Stimulated activated CD8-positive, alpha-beta memory T cell treated with anti-CD3 and anti-CD28 coated beads, Interleukin-15, amount 100 ng/mL, for 24 hours (primary cell): Measurements from ENCODE around the gene ERICH2.

Source experiments
- DNase-seq: peaks from one replicate; pipeline ENCODE4 v3.0.0-alpha.2; 2020; ENCODE audit warnings: low read depth

ERICH2 gene

DNA sequence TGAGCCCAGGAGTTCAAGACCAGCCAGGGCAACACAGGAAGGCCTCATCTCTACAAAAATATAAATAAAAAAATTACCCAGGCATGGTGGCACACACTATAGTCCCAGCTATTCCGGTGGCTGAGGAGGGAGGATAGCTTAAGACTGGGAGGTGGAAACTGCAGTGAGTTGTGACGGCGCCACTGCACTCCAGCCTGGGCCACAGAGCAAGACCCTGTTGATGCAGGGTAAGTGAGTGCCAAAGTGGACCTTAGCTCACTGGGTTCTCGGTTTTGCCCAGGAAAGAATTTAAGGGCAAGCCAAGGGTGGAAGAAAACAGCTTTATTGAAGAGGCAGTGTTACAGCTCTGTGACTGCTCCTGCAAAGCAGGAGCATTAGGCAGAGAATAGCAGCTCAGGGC lies 6.9 kb upstream of the ERICH2 start:
- no peak for DNase-seq

DNA sequence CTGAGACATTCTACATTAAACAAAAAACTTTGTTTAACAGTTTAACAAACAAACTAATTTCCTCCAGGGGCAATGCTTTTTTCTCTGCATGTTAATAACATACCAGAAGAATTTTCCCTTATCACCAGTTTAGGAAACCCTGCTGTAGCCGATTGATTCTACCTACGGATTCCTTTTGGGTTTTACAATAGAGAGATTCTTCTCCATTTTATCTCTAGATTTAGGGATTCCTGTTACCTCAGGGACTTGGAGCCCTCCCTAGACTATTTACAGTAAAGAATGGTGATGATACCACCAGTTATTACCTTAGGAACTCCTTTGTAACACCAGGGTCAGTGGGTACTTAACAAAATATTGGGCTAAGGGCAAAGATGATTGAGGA lies 5.3 kb upstream of the ERICH2 start:
- no peak for DNase-seq

DNA sequence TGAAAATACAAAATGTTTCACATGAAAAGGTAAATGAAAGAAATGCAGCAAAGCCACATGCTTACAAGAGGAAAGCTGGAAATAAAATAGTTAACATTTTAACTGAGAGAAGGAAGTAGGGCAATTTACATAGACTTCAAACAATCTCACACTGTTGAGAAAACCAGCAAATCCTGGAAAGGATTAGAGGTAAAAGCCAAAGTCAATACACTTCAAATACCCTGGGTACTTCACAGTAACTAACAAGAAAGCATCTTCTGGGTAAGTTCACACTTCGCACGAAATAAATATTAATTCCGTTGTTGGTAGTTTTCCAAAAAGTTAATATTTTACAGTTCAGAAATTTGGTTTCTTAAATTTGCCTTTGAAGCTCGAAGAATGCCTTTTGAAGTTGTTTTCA lies 3.5 kb upstream of the ERICH2 start:
- no peak for DNase-seq

DNA sequence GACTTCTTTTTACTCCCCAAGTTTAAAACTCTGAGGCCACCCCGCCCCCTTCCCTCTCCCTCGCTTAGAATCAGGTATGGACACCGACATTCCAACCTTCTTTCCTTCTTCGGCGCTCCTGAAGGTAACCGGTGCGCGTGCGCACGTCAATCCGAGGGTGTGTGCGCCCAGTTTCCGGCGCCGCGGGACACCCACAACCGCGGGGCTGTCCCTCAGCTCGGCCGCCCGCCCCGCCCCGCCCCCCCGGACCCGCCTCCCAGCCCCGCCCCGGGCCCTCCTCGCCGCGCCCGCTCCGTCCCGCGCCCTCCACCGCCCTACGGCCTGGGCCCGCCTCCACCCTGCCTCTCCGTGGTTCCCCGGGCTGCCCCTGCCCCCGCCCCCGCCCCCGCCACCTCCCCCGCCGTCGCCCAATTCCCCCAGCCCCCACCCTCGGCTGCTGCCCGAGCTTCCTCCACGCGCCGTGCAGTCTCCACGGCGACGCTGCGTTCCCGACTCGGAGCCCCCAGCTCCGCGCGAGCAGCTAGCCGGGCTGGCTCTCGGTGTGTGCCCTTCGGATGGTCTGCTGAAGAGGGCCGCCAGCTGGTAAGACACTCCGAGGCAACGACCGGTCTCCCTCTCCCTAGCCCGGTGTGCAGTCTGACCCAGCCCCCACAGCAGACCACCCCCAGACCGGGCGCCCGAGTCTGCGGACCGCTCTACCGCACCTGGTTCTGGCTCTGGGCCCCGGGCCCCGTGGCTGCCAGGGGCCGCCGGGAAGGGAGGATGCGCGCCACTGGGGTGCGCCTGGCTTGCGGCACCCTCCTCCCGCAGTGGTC lies 635 bp downstream of the ERICH2 start:
- DNase-seq = peak; percentile 35

DNA sequence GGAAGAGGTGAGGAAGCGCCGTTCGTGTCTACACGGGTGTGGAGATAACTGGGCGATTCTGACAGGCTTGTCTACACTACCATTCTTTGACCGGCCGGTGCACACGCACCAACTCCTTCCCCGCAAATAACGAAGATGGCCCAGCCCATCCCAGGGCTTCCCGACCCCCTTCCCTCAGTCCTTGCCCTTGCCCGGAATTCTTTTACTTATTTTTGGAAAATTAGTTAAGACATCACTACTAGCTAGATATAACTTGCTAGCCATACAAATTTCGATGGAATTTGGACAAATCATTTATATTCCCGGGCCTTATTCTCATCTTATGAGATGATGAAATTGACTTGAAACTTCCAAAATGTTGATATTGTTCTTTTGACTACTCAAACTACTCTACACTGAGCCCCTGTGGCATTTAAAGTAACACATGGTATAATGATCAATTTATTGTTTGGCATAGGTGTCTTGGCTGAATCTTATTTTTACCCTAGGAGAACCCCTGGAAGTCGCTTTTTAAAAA lies 1.3 kb downstream of the ERICH2 start:
- DNase-seq = no peak

DNA sequence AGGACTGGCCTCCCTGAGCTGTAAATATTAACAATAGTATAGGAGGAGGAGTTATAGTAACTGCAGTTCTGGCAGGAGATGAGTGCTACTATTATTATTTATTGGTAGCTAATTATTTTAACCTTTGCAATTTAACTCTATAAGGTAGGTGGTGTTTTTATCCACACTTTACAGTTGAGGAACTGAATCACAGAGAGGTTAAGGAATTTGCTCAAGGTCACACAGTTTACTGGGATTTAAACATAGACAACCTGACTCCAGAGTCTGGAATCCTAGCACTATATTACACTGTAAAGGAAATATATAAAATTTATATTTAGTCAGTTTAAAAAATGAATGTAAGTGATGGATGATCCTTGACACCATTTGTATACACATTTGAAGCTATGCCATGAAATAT lies 2.1 kb downstream of the ERICH2 start:
- DNase-seq = no peak

DNA sequence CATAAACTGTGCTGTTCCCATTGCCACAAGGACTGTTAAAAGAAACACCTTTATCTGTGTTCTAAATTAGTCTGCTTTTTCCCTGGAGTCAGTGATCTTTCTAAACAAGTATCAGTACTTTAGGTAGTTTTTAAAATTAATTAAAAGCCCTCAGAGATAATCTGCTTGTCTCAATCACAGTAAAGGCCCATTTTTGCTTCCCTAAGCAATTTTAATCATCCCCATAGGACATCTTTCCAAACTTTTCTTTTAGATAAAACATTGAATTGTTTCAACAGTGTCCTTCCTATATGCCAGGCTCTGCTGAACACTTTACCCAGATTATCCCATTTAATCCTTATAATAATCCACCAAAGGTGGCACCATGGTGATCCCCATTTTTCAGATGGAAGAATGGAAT lies 3.9 kb downstream of the ERICH2 start:
- DNase-seq = no peak

DNA sequence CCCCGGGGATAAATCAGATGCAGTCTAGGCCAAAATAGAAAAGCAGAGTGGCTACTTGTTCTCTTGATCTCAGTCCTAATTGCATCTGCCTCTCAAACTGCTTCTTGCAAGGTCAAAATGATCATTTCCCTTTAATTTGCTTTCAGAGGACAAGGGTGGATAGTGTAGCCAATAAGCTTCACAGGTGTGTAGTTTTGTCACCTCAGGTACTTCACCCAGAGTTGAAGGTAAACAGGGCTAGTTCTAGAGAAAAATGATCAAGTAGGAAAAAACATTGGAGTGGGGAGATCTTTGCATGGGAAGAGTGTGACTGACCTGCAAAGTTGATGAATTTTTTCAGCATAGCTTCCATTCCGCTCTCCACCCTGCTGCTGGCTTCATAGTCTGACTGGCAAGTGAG lies 8.7 kb downstream of the ERICH2 start:
- DNase-seq = no peak

DNA sequence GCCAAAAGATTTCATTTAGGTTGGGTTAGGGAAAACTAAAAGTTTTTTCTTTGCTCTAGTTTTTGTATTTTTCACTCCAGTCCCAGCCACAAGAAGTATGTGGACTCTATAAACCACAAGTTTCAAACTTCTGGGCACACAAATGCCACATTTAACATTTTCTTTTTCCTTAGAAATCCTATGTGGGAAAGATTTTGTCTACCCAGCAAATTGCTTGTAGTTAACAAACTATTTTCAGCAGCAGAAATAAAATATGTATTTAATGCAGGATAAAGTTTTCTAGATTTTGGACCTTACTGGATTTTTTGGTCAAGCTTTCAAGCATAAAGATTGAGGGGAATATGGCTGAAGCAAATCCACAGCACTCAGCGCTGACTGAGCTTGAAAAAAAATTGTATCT lies 9.1 kb downstream of the ERICH2 start:
- no peak for DNase-seq

DNA sequence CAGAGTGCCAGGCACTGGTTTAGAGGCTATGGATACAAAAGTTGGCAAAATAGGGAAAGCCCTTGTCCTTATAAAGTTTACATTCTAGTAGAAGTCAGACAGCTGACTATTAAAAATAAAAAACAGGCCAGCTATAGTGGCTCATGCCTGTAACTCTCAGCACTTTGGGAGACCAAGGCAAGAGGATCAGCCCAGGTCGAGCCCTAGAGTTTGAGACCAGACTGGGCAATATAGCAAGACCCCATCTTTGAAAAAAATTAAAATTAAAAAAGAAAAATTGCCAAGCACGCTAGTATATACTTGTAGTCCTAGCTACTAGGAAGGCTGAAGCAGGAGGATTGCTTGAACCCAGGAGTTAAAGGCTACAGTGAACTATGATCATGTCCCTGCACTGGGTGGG lies 12.5 kb downstream of the ERICH2 start:
- no peak for DNase-seq

DNA sequence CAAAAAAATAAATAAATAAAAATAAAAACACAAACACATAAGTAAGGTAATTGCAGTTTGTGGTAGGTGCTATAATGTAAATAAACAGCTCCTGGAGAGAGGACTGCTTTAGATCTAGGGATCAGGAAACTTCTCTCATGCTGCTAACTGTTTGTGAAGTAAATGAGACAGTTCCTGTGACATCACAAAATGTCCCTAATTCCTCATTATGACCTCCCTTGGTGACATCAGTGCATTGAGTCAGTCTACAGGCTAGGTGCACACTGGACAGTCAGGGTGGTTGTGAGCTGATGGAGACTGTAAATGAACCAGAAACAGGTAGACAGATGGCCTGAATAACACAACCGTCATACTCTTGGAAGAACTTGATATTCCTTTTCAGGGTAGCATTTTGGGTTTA lies 13.4 kb downstream of the ERICH2 start:
- DNase-seq = no peak

DNA sequence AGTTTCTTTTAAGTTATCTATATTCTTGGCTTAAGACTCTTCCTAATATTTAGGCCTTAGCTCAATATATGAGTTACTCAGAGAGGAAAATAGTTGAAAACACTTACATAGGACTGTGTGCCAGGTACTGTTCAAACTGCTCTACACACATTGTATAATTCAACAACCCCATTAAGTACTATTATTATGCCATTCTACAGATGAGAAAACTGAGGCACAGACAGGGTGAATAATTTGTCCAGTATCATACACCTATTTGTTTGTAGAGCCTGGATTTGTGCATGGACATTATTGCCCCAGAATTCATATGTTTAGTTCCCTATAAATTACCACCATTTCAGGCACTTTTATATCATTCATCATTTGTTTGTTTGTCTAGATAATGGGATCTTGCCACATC lies 28.8 kb downstream of the ERICH2 start:
- DNase-seq = no peak

DNA sequence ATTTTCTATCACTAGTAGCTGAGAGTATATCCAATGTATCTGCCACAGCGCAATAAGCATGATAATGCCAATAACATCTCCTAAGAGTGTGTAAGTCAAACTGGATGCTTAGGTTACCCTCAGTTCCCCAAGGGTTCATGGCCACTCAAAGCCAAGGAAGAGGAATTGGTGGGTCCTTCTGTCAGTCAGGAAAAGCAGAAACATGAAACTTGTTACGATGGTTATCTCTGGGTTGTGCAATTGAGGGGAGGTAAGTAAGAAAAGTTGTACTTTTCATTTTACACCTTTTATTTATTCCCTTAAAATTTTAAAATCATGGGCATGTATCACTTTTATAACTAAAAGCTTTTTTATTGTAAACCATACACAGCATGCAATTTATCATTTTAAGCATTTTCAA lies 36.4 kb downstream of the ERICH2 start:
- no peak for DNase-seq

DNA sequence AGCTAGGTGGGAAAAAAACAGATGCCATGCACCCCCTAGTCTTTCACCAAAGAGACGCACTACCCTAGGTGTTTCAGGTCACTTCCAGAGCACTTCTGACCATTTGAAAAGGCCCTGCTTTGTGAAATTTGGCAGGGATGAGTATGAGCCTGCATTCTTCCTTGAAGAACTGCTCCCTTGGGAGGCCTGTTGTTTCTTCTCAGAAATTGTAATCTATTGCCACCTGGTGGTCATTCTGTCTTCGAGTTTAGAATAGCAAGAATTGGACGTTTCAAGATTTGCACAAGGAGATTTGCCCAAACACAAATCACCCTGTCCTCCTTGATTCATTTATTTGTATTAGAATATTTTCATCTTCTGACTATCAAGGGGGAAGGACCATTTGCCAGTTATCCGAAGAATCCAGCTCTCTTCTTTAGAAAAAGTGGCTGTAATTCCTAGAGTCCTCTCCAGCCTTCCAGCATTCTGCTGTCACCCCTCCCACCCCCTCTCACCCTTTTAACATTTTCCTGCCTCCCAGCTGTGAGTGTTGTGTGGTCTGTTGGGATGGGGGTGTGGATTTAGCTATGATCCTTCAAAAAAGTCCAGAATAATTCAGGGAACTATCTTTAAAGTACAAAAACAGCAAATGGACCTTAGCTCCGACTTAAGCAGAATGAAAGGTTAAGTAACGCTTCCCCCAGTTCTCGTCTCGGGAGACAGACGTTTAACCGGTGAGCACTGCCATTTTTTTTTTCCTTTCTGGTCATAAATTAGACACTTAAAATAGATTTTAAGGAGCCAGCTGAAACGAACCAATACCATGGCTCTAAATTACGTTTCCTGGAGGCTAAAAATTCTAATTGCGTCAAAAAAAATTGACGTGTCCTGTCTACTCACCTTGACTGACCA lies 42.8 kb downstream of the ERICH2 start:
- DNase-seq = no peak

DNA sequence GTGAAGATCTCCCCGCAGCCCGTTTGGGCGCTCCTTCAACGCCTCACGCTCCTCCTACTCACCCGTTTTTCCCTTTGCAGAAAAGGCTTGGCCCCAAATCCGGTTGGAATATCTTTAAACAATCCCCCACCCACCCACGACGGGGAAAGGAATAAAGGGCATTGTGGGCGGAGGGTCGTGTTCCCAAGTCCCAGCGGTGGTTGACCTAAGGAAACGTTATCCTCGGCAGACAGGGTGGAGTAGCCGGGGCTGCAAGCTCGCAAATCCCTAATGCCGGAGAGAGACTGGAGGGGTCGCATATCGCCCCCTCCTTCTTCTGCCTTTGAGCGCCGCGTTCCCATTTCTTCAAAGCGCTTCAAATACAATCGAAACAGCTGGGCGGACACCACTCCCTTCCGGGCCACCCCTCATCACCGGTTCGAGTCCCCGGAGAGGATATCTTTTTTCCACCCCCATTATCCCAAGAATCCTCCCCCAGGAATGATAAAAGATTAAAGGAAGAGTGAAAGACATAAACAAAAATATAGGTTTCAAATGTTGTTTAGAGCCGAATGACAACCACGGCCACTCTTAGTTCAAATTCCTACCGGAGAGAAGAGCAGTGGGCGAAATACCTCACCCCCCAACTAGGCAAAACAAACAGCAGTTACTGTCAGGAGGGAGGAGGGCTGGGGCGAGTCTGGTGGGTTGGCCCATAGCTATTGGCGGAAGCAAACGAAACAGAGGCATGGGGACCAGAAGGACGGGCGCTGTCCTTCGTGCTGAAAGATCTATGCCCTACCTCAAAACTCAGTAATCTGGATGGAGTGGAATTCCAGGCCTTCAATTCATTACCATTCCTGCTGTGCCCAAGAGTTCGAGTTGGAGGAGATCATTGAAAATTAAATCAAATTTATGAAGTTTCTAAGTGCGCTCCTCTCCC lies 43.7 kb downstream of the ERICH2 start:
- DNase-seq = no peak

DNA sequence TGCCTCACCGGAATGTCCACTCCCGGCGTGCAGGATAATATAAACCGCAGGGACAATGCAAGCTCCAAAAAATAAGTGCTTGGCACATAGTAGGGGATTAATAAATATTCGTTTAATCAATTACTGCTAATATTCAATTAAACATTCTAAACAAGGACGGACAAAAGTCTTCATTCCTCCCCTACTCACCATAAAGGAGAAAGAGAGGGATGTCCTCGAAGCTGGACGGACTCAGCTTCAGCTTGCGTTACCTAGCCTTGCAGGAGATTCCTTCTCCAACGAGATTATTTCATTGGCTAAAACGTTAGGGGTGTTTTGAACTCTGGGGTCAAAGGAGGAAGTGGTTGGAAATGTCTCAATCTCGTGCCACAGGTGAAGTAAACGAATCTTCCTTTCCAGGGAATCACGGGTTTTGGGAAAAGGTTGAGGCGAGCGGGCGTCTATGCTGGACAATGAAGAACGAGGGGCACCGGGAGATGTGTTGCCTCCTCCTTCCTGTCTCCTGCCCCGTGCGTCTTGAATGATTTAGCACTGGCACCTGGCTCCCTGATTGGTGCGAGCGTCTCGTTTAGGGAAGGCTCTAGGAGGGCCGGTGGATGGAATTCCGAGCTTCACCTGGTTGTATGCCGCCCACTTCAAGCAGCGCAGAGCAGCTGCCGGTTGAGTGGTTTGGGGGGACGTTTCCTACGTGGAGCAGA lies 44.5 kb downstream of the ERICH2 start:
- DNase-seq = no peak

DNA sequence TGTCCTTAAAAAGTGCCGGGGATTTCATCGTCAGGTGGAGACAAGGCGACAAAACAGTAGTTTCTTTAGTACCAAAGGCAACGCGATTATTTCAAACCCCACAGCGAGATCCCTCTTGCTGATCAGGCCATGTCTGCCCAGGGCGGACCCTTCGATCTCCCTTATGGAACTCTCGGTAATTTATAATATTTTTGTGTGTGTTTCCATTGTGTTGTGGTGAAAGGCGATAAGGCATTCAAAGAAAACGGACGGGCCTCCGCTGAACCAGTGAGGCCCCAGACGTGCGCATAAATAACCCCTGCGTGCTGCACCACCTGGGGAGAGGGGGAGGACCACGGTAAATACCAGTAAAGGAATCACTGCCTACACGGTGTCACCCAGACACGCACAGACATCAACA lies 45.1 kb downstream of the ERICH2 start:
- DNase-seq = no peak

DNA sequence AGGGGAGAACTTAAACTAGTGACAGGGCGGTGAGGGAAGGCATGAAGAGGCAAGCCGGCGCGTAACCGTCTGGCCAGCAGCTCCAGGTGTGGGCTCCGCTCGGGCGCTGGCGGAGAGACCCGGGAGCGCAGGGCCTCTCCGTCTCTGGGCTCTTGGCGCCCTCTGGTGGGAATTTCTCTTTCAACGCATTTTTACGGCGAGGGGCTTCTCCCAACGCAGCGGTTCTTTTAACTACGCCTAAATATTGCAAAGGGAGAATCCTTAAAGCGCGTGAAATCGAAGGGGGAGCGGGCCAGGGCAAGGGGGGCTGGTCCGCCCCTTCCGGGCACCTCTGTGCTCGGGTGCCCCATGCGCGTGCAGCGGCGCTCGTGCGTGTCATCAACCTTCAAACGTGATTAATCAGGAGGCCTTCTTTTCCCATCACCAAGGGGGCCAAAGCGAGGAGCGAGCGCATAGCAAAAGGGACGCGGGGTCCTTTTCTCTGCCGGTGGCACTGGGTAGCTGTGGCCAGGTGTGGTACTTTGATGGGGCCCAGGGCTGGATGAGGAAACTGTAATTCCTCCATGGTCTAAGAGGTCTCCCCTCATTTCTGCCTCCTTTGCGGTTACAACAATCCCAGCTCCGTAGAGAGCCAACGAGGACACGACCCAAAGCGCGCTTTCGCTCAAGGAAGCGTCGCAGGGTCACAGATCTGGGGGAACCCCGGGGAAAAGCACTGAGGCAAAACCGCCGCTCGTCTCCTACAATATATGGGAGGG lies 45.7 kb downstream of the ERICH2 start:
- DNase-seq = no peak

DNA sequence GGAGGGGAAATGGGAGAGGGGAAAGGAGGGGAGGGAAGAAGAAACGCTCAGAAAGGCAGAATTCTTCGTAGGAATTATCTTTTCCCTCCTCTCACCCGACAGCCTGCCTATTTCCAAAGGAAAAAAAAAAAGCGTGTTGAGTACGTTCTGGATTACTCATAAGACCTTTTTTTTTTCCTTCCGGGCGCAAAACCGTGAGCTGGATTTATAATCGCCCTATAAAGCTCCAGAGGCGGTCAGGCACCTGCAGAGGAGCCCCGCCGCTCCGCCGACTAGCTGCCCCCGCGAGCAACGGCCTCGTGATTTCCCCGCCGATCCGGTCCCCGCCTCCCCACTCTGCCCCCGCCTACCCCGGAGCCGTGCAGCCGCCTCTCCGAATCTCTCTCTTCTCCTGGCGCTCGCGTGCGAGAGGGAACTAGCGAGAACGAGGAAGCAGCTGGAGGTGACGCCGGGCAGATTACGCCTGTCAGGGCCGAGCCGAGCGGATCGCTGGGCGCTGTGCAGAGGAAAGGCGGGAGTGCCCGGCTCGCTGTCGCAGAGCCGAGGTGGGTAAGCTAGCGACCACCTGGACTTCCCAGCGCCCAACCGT lies 46.4 kb downstream of the ERICH2 start, which contains the start of gene GAD1:
TSS of gene GAD1 (plus strand) at position 384 of the 589 bp plus-strand sequence. CDS start 1,705 bp downstream, outside the sequence.
- no peak for DNase-seq
